ENCODE measurements around the gene MAZ.
"Not testable (repeated sequence)": the region's sequence is repeated elsewhere in the genome, so short reads cannot be mapped to it uniquely, and the experiment has no call there.

The MAZ gene

DNA sequence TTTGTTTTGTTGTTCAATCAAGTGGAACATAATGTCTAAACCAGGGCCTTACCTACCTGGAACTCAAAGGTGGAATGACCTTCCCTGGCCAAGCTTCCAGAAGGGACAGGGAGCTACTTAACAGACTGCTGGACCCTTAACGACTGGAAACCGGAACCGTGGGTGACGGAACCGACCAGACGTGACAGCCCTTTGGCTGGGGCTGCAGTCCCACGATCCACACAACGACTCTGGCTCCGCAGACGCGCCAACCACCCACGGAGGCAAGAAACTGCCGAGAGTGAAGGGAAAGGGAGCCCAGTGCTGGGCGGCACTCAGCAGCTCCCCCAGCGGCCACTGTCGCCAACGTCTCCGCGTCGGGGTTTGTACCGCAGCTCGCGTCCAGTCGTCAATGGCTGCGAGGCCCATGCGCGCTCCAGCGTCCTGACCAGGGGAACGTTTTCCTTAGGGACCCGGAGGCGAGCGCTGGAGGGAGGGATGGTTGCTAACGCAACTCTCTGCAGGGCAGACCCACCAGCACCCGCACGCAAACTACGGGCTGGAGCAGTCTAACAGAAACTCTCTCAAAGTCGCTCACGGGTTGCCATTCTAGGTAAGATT lies 21.3 kb upstream of the MAZ start:
- no peak for DNase-seq

- not testable (repeated sequence) for DNase-seq
Observed at GRCh38 chr16:29787155-29787554, 19.2 kb upstream of the MAZ start.

GRCh38 chr16:29789775-29790182 lies 16.6 kb upstream of the MAZ start:
- no peak for DNase-seq

DNA sequence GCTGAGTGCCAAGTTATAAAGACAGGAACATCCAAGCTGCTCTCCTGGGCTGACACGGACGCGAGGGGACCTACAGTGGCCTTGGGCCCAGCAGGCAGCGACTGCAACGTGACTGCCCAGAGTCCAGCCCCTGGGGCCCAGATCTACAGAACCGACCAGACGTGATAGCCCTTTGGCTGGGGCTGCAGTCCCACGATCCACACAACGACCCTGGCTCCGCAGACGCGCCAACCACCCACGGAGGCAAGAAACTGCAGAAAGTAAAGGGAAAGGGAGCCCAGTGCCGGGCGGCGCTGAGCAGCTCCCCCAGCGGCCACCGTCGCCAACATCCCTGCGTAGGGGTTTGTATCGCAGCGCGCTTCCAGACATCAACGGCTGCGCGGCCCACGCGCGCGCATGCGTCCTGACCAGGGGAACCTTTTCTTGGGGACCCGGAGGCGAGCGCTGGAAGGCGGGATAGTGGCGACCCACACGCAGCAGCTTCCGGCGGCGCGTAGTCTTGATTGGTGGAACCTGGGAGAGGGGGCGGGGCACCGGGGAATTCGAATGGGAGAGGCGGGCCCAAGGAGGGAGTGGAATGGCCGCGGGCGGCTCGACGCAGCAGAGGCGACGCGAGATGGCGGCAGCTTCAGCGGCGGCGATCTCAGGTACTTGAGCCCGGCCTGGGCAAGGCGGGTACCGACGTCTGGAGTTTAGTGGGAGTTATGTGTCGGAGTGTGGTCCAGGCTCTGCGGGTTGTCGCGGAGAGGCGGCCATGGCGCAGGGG lies 16.0 kb upstream of the MAZ start, which contains the start of gene KIF22:
Gene KIF22 (plus strand): TSS at position 569 of the 766 bp plus-strand sequence. CDS start 9 bp downstream, at position 578.
- peak; percentile 99 for DNase-seq

- no peak for DNase-seq
Observed at GRCh38 chr16:29790949-29791844, 15.1 kb upstream of the MAZ start.

GRCh38 chr16:29791845-29792807 lies 14.2 kb upstream of the MAZ start:
- no peak for DNase-seq

DNA sequence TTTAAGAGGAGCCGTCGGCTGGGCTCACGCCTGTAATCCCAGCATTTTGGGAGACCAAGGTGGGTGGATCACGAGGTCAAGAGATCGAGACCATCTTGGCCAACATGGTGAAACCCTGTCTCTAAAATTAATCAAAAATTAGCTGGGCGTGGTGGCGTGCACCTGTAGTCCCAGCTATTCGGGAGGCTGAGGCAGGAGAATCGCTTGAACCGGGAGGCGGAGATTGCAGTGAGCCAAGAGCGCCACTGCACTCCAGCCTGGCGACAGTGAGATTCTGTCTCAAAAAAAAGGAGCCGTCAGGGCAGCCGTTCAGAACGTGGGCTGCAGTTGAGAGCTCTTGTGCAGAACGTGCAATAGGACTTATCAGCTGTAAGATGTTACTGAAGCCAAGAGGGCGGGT lies 13.2 kb upstream of the MAZ start:
- not testable (repeated sequence) for DNase-seq

DNA sequence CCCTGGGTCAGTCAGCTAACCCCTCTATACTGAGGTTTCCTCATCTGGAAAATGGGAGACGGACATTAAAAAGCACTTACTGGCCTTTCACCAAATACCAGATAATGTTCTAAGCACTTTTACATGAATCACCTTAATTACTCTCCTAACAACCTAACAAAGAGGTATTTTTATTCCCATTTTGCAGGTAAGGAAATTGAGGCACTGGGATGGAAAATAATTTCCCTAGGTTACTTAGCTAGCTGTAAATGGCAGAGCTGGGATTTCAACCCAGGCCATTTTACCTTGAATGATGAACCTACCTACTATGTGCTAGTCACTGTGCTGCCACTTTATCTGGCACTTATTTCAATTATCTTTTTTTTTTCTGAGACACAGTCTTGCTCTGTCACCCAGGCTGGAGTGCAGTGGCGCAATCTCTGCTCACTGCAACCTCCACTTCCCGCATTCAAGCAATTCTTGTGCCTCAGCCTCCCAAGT lies 12.1 kb upstream of the MAZ start:
- no peak for DNase-seq

DNA sequence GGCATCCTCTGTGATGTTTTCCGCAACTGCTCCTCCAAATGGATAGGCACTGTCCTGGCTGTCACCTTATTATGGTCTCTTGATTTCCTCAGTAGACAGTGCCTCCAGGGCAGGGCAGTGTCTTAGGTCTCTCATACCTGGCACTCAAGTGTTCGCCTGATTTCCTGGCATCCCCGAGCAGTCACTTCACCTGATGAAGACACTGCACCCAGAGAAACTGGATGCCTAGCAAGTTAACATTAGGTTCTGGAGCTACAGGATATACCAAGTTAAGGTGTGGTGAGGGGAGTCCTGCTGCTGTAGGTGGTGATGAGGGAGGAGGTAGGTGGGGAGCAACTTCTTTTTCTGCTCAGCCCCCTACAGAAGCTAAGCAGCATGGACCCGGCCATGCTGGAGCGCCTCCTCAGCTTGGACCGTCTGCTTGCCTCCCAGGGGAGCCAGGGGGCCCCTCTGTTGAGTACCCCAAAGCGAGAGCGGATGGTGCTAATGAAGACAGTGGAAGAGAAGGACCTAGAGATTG lies 3.9 kb upstream of the MAZ start:
- no peak for DNase-seq

- DNase-seq: no peak
Observed at GRCh38 chr16:29804020-29804419, 2.3 kb upstream of the MAZ start.

- no peak for DNase-seq
Observed at GRCh38 chr16:29804455-29805231, 1.7 kb upstream of the MAZ start.

- peak; percentile 97 for DNase-seq
Observed at GRCh38 chr16:29805232-29806098, 864 bp upstream of the MAZ start.

DNA sequence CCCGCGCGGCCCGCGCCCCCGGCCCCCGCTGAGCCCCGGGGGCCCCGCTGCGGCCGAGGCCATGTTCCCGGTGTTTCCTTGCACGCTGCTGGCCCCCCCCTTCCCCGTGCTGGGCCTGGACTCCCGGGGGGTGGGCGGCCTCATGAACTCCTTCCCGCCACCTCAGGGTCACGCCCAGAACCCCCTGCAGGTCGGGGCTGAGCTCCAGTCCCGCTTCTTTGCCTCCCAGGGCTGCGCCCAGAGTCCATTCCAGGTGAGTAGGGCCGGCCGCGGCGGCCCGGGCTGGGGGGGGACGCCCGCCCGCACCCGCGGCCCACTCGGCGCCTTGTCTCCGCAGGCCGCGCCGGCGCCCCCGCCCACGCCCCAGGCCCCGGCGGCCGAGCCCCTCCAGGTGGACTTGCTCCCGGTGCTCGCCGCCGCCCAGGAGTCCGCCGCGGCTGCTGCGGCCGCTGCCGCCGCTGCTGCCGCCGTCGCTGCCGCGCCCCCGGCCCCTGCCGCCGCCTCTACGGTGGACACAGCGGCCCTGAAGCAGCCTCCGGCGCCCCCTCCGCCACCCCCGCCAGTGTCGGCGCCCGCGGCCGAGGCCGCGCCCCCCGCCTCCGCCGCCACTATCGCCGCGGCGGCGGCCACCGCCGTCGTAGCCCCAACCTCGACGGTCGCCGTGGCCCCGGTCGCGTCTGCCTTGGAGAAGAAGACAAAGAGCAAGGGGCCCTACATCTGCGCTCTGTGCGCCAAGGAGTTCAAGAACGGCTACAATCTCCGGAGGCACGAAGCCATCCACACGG lies 504 bp downstream of the MAZ start:
- peak; percentile 45 for DNase-seq

- peak; percentile 89 for DNase-seq
Observed at GRCh38 chr16:29807426-29808218, 1.3 kb downstream of the MAZ start.

- no peak for DNase-seq
Observed at GRCh38 chr16:29808219-29808900, 2.0 kb downstream of the MAZ start.

GRCh38 chr16:29809031-29809747 lies 2.9 kb downstream of the MAZ start:
- DNase-seq: no peak
